Measurements from ENCODE around the gene TMEM254. TPM values are rescaled to one million over a fixed set of nuclear protein-coding genes. Genes with fewer than 3 reads are reported as not detected.

TMEM254 gene
- total and polyA plus RNA-seq, 2 of the 13 experiments (the other 11 are each of a cell fraction or from before 2014, with no cell fraction given): 11.2 to 39.0 TPM

DNA sequence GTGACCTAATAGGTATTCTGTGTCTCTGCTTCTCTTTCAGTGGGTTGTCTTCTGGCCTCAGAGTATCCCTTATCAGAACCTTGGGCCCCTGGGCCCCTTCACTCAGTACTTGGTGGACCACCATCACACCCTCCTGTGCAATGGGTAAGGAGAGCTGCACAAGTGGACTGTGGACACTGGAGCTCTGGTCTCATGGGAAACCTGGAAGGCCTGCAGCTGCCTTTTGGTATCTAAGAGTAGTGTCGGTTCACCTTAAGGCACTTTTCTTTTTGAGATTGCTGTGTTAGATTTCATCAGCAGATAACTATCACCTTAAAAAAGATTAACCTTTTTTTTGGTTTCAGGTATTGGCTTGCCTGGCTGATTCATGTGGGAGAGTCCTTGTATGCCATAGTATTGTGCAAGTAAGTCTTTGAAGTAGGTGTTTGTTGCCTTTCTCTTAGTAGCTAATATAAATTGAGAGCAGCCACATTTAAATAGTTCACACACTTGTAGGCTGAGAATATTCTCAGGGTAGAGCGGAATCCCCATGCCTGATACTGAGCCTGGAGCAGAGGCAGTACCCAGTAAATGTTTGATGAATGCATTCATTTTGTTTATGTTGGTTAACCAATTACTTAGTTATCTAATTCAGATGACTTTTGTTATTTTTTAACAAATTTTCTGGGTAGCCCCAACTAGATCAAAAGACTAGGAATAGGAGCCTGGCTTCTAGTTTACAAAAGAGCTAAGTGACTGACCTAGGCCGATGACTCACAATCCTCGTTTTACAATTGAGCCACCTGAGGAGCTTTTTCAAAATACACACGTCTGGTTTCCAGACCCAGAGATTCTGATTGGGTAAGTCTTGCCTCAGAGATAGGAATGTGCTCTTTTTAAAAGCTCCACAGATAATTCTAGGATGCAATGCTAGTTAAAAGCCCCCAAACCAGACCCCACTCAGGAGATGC lies 3.6 kb downstream of the TMEM254 start (continued):
- TF ChIP-seq, protein P1, sequence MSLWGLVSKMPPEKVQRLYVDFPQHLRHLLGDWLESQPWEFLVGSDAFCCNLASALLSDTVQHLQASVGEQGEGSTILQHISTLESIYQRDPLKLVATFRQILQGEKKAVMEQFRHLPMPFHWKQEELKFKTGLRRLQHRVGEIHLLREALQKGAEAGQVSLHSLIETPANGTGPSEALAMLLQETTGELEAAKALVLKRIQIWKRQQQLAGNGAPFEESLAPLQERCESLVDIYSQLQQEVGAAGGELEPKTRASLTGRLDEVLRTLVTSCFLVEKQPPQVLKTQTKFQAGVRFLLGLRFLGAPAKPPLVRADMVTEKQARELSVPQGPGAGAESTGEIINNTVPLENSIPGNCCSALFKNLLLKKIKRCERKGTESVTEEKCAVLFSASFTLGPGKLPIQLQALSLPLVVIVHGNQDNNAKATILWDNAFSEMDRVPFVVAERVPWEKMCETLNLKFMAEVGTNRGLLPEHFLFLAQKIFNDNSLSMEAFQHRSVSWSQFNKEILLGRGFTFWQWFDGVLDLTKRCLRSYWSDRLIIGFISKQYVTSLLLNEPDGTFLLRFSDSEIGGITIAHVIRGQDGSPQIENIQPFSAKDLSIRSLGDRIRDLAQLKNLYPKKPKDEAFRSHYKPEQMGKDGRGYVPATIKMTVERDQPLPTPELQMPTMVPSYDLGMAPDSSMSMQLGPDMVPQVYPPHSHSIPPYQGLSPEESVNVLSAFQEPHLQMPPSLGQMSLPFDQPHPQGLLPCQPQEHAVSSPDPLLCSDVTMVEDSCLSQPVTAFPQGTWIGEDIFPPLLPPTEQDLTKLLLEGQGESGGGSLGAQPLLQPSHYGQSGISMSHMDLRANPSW (CRISPR knock-in tag; IDR thresholded peaks at IDR 0.05; ENCODE audit: borderline replicate concordance): no peak
- TF ChIP-seq CHCHD3 (CRISPR knock-in tag; IDR thresholded peaks at IDR 0.05) (no peak), TEAD2 (CRISPR knock-in tag; IDR thresholded peaks at IDR 0.05) (no peak), SMAD1 (CRISPR knock-in tag; IDR thresholded peaks at IDR 0.05; ENCODE audit: borderline replicate concordance, low read depth) (no peak), ZNF24 (IDR thresholded peaks at IDR 0.05) (no peak), EZH2 (conservative IDR thresholded peaks at IDR 0.05; ENCODE audit: low read depth, low read length) (no peak), KMT2B (CRISPR knock-in tag; IDR thresholded peaks at IDR 0.05) (no peak), CEBPG (CRISPR knock-in tag; IDR thresholded peaks at IDR 0.05) (peak; percentile 52), ZNF230 (CRISPR knock-in tag; IDR thresholded peaks at IDR 0.05) (no peak), POLR2AphosphoS2 (IDR thresholded peaks at IDR 0.05; ENCODE audit: low read depth, low read length) (no peak), ZNF652 (CRISPR knock-in tag; IDR thresholded peaks at IDR 0.05; ENCODE audit: borderline replicate concordance, low read depth) (no peak), RXRA (CRISPR knock-in tag; IDR thresholded peaks at IDR 0.05) (no peak), CEBPB (IDR thresholded peaks at IDR 0.05; ENCODE audit: borderline replicate concordance, low read depth, low read length) (peak; percentile 75; the same call in 1 of the 2 replicates), ZNF513 (CRISPR knock-in tag; conservative IDR thresholded peaks at IDR 0.05) (no peak), KDM5A (IDR thresholded peaks at IDR 0.05; ENCODE audit: borderline replicate concordance, low read length) (no peak), FOSL1 (CRISPR knock-in tag; IDR thresholded peaks at IDR 0.05; ENCODE audit: borderline replicate concordance) (peak; percentile 70; the same call in 1 of the 2 replicates), TAF15 (IDR thresholded peaks at IDR 0.05; ENCODE audit: low read depth, low read length, poor library complexity, severe bottlenecking) (no peak), SRSF1 (optimal IDR thresholded peaks at IDR 0.05; ENCODE audit: low read depth, low read length) (no peak), SATB2 (CRISPR knock-in tag; IDR thresholded peaks at IDR 0.05) (no peak), ZNF430 (CRISPR knock-in tag; IDR thresholded peaks at IDR 0.05) (no peak)
- TF ChIP-seq, protein P2, sequence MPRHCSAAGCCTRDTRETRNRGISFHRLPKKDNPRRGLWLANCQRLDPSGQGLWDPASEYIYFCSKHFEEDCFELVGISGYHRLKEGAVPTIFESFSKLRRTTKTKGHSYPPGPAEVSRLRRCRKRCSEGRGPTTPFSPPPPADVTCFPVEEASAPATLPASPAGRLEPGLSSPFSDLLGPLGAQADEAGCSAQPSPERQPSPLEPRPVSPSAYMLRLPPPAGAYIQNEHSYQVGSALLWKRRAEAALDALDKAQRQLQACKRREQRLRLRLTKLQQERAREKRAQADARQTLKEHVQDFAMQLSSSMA (CRISPR knock-in tag; IDR thresholded peaks at IDR 0.05): no peak
- TF ChIP-seq, protein P3, sequence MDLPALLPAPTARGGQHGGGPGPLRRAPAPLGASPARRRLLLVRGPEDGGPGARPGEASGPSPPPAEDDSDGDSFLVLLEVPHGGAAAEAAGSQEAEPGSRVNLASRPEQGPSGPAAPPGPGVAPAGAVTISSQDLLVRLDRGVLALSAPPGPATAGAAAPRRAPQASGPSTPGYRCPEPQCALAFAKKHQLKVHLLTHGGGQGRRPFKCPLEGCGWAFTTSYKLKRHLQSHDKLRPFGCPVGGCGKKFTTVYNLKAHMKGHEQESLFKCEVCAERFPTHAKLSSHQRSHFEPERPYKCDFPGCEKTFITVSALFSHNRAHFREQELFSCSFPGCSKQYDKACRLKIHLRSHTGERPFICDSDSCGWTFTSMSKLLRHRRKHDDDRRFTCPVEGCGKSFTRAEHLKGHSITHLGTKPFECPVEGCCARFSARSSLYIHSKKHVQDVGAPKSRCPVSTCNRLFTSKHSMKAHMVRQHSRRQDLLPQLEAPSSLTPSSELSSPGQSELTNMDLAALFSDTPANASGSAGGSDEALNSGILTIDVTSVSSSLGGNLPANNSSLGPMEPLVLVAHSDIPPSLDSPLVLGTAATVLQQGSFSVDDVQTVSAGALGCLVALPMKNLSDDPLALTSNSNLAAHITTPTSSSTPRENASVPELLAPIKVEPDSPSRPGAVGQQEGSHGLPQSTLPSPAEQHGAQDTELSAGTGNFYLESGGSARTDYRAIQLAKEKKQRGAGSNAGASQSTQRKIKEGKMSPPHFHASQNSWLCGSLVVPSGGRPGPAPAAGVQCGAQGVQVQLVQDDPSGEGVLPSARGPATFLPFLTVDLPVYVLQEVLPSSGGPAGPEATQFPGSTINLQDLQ (CRISPR knock-in tag; IDR thresholded peaks at IDR 0.05): no peak
